Ectodermal cell (in vitro differentiated cells): ENCODE measurements around the gene EMID1.

Experiments used
- H3K27ac ChIP-seq: 2 replicates; pipeline ENCODE4 v1.7.0; 2013; ENCODE audit warnings: mild to moderate bottlenecking, low read depth, low read length; ENCODE audit not compliant: insufficient read depth, poor library complexity, severe bottlenecking
- H3K27me3 ChIP-seq: 2 replicates; pipeline ENCODE4 v1.7.0; 2013; ENCODE audit warnings: mild to moderate bottlenecking, low read length; ENCODE audit not compliant: insufficient read depth, control insufficient read depth, poor library complexity, severe bottlenecking
- H3K36me3 ChIP-seq: one replicate; pipeline ENCODE4 v1.7.0; 2013; ENCODE audit warnings: low read length; ENCODE audit not compliant: control insufficient read depth, insufficient read depth
- H3K4me1 ChIP-seq: one replicate; pipeline ENCODE4 v1.7.0; 2013; ENCODE audit warnings: low read length; ENCODE audit not compliant: control insufficient read depth, insufficient read depth
- H3K4me3 ChIP-seq: 2 replicates; pipeline ENCODE4 v1.7.0; 2013; ENCODE audit warnings: low read depth, low read length, control low read depth; ENCODE audit not compliant: insufficient read depth
- H3K9me3 ChIP-seq: 2 replicates; pipeline ENCODE4 v1.7.0; 2013; ENCODE audit warnings: mild to moderate bottlenecking, low read length, moderate library complexity; ENCODE audit not compliant: control insufficient read depth
- WGBS, 2 experiments: methylation state at CpG; one replicate each; pipeline ENCODE4 v1.1.7; 2013; ENCODE audit warnings: missing lambda C conversion rate in 2 of 2; 5-methylcytosine and 5-hydroxymethylcytosine counted together

EMID1 gene

DNA sequence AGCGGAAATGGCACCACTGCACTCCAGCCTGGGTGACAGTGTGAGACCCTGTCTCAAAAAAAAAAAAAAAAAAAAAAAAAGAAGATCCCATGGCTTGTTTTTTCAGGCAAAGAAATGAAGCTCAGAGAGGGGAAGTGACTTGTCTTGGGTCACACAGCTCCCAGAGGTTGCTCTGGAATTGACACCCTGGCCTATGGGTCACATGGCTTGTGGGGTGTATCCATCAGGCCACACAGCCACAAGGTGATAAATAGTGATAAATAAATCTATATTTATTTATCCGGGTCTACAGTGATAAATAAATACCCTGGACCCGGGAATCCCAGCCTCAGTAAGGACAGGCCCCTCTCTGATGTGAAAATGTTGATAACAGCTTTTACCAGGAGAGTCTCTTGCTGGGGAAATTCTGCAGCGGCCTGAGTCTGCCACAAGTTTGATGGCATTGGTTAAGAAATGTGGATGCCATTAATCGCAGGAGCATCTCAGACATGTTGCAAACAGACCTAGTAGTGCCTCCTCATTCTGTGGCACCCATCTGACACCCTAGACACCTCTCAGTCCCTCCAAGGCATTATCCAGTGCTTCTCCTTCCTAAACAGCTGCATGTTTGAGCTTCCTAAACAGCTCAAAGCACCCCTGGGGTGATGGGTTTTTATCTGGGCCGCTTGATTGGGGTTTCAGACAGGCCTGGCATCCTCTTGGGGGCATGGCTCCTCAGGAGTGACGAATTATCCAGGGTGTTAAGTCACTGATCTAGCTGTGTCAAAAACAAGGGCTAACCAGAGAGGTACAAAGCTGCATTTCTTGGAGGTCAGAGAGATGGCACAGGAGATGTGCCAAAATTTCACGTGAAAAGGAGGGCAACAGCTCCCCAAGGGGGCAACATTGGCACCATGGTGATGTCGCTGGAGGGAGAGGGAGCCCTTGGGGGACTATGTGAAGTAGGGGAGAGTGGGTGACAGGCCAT, 1.9 kb upstream of the EMID1 start:
- no peaks in the 10 kb centered on the region for H3K36me3 ChIP-seq
- H3K4me3 ChIP-seq = no peak overlapping the region
- no peaks in the 10 kb centered on the region for H3K9me3 ChIP-seq
- H3K27ac ChIP-seq = no peak overlapping the region
- 72 to 77% methylated on average over 9 of the region's 9 CpGs for WGBS, 2 experiments
- peaks cover 3% of the 10 kb centered on the region for H3K27me3 ChIP-seq
- H3K4me1 ChIP-seq = peaks cover 17% of the 10 kb centered on the region

DNA sequence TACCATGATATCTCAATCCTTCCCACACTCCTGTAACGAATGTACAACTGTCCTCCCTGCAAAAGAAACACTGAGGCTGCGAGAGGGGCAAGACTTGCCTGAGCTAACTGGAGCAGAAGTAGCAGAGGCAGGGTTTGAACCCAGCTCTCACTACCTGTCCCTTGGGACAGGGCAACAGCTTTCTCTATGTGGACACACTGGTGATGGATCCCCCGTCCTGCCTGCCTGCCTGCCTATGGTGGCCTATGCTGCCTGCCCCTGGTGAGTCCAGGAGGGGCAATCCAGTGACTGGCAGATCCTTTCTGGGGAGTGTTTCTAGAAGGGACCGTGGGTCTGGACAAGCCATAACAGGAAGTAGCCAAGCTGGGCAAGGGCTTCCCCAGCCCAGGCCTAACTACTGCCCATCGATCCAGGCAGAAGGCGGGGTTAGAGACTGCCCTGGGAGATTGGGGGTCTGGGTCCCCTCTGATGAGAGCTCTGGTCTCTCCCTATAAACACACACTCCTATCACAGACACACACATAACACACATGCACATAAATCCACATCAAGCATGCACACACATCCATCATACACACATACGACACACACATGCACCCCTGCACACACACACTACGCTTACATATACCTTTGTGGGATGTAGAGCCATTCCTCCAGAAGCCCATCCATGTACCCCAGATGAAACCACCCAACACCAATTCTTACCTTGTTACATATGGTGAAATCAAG, 1.1 kb upstream of the EMID1 start:
- 86 to 90% methylated on average over 8 of the region's 8 CpGs for WGBS, 2 experiments
- H3K4me1 ChIP-seq = peaks cover 24% of the 10 kb centered on the region
- H3K4me3 ChIP-seq = no peak overlapping the region
- peaks cover 3% of the 10 kb centered on the region for H3K27me3 ChIP-seq
- H3K9me3 ChIP-seq = no peaks in the 10 kb centered on the region
- H3K36me3 ChIP-seq = no peaks in the 10 kb centered on the region
- no peak overlapping the region for H3K27ac ChIP-seq

DNA sequence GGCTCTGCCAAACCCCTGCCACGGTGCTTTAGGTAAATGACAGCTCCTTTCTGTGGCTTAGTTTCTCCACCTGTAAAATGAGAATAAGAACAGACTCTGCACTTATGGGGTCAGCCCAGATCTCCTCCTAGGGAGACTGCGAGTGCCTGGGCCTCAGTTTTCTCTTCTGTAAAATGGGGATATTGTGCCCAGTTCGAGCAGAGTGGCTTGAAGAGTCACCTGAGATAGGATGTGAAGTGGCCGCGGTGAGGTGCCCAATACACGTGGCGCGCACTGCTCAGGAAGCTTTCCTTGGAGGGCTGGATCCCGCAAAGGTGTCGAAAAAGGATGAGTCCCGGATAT, 473 bp upstream of the EMID1 start:
- no peak overlapping the region for H3K27ac ChIP-seq
- H3K27me3 ChIP-seq = peaks cover 3% of the 10 kb centered on the region
- H3K4me3 ChIP-seq = peak overlapping the region; percentile 66
- no peaks in the 10 kb centered on the region for H3K9me3 ChIP-seq
- no peaks in the 10 kb centered on the region for H3K36me3 ChIP-seq
- WGBS, 2 experiments = 73 to 76% methylated on average over 11 of the region's 11 CpGs
- H3K4me1 ChIP-seq = peaks cover 26% of the 10 kb centered on the region

DNA sequence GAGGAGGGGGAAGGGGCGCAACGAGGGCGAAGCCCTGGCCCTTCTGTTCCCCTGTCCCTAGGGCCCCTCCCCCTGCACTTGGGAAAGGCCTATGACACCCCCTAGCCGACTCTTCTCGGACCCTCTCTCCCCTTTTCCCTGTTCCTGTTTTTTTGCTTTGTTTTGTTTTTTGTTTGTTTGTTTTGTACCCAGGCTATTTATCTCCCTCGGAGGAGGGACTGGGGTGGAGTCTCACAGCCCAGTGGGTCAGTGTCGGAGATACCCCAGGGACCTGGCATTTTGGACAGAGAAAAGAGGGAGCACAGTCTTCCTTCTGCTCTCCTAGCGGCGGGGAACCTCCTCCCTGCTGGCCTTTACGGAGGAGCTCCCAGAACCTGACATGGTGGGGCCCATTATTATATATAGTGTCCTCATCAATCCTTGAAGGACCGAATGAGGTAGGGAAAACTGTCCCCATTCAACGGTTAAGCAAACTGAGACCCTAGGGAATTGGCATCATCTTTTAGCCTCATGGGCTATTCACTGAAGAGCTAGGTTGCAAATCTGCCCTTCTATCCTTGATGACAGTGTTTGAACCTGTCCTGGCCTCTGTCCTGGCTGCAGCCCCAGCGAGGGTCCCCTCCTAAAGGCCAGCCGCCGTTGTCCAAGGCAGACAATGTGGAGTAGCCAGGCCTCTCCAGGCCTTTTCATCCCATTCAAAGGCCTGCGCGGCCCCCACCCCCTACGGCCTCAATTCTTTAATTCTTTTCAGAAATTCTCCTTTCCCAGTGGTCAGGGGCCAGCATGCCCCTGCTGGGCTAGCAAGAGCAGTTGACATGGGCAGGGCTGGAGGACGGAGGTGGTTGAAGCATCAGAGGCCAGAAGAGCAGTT, 911 bp downstream of the EMID1 start:
- Histone ChIP-seq H3K27me3 (peaks cover 3% of the 10 kb centered on the region), H3K9me3 (no peaks in the 10 kb centered on the region), H3K4me1 (peaks cover 25% of the 10 kb centered on the region), H3K36me3 (no peaks in the 10 kb centered on the region), H3K4me3 (peak overlapping the region; percentile 66), H3K27ac (peak overlapping the region; percentile 22)
- WGBS, 2 experiments = 17 to 18% methylated on average over 19 of the region's 19 CpGs

DNA sequence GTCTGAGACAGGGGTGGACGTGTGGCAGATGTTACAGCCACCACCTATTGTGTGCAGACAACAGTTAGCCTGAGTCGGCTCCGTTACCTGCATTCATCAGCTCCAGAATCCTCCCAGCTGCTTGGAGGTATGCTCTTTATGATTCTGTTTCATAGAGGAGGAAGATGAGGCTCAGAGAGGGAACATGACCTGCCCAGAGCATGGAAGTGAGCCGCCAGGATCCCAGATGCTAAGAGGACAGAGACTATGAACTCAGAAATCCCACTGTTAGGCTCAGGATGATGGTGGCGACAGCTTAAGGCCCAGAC, 1.5 kb downstream of the EMID1 start:
- H3K27me3 ChIP-seq = peaks cover 3% of the 10 kb centered on the region
- peak overlapping the region; percentile 22 for H3K27ac ChIP-seq
- H3K36me3 ChIP-seq = no peaks in the 10 kb centered on the region
- H3K9me3 ChIP-seq = no peaks in the 10 kb centered on the region
- peak overlapping the region; percentile 66 for H3K4me3 ChIP-seq
- 43 to 51% methylated on average over 5 of the region's 5 CpGs for WGBS, 2 experiments
- H3K4me1 ChIP-seq = peaks cover 21% of the 10 kb centered on the region

DNA sequence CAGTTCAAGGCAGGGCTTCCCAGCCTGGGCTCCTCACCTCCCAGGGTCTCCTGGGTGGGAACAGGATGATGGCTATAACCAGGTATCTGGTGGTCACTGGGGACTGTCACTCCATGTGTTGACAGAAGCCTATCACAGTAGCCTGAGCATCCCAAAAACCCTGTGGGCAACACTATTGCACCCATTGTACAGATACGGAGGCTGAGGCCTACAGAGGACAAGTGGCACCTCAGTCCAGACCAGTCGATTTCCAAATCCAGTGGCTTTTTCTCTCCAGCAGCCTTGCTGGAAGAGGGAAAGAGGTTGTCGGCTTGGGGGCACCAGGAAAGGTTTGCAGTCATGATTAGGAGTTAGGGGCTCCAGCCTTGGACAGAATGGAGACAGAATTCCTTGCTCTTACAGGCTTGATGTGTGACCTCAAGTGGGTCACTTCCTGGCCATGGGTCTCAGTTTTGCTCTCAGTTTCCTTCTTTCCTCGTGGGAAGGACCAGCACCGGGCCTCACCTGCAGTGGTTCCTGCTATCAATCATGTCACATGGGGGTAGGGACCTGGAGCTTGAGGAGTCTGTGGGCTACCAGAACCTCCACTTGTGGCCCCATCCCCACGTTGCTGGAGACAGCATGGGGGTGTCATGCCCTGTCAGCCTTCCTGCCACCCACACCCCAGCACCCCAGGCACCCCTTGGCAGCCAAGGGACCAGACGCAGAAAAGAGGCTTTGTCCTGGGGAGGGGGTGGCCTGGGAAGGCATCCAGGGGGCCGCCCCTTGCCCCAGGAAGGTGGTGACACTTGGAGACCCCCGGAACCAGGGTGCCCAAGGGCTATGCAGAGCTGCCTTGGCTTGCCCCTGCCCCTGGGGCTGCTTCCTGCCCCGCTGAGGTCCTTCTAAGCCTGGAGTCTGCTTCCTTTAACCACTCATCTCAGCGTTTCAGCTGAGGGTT, 2.1 kb downstream of the EMID1 start:
- Histone ChIP-seq H3K36me3 (no peaks in the 10 kb centered on the region), H3K9me3 (no peaks in the 10 kb centered on the region), H3K4me3 (peak overlapping the region; percentile 66), H3K27ac (no peak overlapping the region), H3K4me1 (peaks cover 21% of the 10 kb centered on the region), H3K27me3 (peaks cover 3% of the 10 kb centered on the region)
- 79 to 81% methylated on average over 11 of the region's 11 CpGs for WGBS, 2 experiments

DNA sequence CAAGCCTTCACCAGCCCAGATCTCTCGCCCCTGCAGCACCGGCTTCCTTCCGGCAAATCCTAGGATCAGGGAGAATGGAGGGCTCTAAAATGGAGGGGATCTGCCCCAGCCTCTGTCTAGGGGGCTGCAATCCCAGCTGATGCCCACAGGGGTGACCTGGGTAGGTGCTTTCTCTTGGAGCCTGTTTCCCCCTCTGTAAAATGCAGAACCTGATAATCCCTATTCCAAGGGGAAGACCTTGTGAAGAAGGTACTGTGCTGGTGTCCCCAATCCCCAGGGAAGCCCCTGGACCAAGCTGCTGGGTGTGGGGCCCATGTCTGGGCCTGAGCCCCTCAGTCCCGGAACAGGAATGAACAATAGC, 2.8 kb downstream of the EMID1 start:
- Histone ChIP-seq H3K27me3 (peaks cover 3% of the 10 kb centered on the region), H3K4me3 (peak overlapping the region; percentile 9), H3K9me3 (no peaks in the 10 kb centered on the region), H3K27ac (no peak overlapping the region), H3K4me1 (peaks cover 24% of the 10 kb centered on the region), H3K36me3 (no peaks in the 10 kb centered on the region)
- WGBS, 2 experiments = 95 to 96% methylated on average over 4 of the region's 4 CpGs

DNA sequence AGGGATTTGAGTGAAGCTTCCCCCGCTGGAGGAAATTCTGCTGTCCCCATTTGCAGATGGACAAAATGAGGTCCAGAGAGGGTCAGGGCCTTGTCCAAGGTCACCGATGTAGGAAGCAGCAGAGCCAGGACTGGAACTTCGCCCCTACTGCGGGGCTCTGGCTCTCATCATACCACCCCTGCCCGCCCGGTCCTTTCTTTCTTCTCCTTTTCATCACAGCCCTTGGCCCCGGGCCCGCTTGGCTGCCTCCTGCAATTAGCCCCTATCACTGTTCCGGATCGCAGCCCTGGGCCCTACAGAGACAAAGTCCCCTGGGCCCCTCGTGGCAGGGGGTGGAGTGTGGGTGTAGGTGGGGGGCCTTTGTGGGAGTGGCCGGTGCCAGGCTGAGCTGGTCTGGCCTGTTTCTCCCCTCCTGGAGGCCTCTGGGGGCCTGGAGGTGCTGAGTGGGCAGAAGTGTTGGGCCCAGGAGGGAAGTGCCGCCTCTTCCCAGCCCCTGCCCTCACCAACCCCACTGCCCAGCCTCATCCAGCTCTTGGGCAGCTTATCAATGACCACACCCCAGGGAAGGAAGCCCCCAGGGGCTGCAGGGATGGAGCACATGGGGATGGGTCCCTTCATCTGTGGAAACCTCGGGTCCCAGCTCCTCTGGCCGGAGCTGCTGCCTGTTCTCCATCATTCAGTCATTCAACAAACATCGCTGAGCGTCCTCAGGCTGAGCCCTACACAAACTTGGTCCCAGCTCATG, 3.4 kb downstream of the EMID1 start:
- H3K27ac ChIP-seq = no peak overlapping the region
- peaks cover 24% of the 10 kb centered on the region for H3K4me1 ChIP-seq
- 90 to 91% methylated on average over 17 of the region's 17 CpGs for WGBS, 2 experiments
- H3K4me3 ChIP-seq = no peak overlapping the region
- H3K27me3 ChIP-seq = peaks cover 3% of the 10 kb centered on the region
- no peaks in the 10 kb centered on the region for H3K9me3 ChIP-seq
- no peaks in the 10 kb centered on the region for H3K36me3 ChIP-seq

DNA sequence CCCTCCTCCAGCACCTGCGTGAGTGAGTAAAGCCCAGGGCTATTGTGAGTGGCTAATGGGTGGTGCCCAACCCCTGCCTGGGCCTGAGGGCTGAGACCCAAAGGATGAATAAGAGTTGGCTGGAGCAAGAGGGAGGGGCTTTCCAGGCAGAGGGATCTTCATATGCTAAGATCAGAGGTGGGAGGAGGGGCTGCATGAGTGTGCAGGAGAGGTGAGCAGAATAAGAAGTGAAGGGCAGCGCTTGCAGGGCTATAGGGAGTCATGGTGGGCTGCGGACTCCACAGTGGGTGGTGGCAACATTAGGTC, 3.9 kb downstream of the EMID1 start:
- Histone ChIP-seq H3K4me3 (no peak overlapping the region), H3K27me3 (peaks cover 3% of the 10 kb centered on the region), H3K27ac (no peak overlapping the region), H3K9me3 (no peaks in the 10 kb centered on the region), H3K36me3 (no peaks in the 10 kb centered on the region), H3K4me1 (peaks cover 24% of the 10 kb centered on the region)
- 59 to 64% methylated on average over 3 of the region's 3 CpGs for WGBS, 2 experiments
